ENCODE results near the gene ABCA13. TPM values are rescaled to one million over a fixed set of nuclear protein-coding genes. Genes with fewer than 3 reads are reported as not detected.

The ABCA13 gene
- total RNA-seq, 6 experiments from 2014 or later = 0.43 to 2.6 (median 0.84) TPM

DNA sequence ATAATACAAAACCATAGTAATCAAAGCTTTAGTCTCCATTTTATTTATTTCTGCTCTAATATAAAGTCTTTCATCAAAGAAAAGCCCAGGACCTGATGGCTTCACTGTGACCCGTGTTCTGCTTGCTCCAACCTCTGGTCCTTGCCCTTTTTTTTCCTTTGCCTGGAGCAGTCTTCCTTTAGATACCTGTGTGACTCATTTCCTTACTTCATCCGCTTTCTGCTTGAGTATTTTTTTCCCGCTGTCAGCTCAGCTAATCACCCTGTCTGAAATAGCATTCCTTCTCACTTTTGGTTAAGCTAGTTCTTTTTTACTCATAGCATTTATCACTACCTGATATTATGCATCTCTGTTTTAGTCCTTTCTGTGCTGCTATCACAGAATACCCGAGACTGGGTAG lies 194.8 kb downstream of the ABCA13 start:
- Histone ChIP-seq H3K4me3 (no peak overlapping the region), H3K9me3 (no peaks in the 10 kb centered on the region), H3K27me3 (no peaks in the 10 kb centered on the region), H3K36me3 (no peaks in the 10 kb centered on the region), H3K27ac (no peak overlapping the region), H3K4me1 (no peaks in the 10 kb centered on the region)
- ATAC-seq (no peak), DNase-seq (no peak)
- intact Hi-C loops (cut with DNase I) = no loop called here
- TF ChIP-seq, protein P1, sequence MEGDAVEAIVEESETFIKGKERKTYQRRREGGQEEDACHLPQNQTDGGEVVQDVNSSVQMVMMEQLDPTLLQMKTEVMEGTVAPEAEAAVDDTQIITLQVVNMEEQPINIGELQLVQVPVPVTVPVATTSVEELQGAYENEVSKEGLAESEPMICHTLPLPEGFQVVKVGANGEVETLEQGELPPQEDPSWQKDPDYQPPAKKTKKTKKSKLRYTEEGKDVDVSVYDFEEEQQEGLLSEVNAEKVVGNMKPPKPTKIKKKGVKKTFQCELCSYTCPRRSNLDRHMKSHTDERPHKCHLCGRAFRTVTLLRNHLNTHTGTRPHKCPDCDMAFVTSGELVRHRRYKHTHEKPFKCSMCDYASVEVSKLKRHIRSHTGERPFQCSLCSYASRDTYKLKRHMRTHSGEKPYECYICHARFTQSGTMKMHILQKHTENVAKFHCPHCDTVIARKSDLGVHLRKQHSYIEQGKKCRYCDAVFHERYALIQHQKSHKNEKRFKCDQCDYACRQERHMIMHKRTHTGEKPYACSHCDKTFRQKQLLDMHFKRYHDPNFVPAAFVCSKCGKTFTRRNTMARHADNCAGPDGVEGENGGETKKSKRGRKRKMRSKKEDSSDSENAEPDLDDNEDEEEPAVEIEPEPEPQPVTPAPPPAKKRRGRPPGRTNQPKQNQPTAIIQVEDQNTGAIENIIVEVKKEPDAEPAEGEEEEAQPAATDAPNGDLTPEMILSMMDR (IDR thresholded peaks at IDR 0.05) = no peak
- TF ChIP-seq POLR2A (IDR thresholded peaks at IDR 0.05) = no peak
- WGBS (ENCODE audit: insufficient coverage, low coverage, low lambda C conversion rate, missing lambda C conversion rate) = 43% methylated on average over 4 of the region's 4 CpGs

DNA sequence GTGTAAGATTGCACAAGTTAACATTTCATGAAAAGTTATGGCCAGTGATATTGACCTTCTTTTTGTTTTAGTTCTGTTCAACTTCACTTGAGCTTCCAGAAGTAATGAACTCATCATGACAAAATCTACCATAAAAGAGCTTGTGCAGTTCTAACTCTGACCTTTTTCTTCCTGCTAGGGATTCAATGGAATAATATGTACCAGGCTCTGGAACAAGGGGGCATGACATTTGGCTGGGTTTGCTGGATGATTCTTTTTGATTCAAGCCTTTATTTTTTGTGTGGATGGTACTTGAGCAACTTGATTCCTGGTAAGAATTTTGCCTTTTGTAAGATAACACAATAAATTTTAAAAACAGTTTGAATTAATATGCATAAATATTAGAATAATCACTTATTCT lies 205.0 kb downstream of the ABCA13 start:
- Histone ChIP-seq H3K9me3 (no peaks in the 10 kb centered on the region), H3K4me3 (no peak overlapping the region), H3K27ac (no peak overlapping the region), H3K36me3 (no peaks in the 10 kb centered on the region), H3K4me1 (no peaks in the 10 kb centered on the region), H3K27me3 (no peaks in the 10 kb centered on the region)
- ATAC-seq (no peak), DNase-seq (no peak)
- no peak for TF ChIP-seq POLR2A (IDR thresholded peaks at IDR 0.05)
- TF ChIP-seq, protein P1 (IDR thresholded peaks at IDR 0.05) = no peak
- intact Hi-C loops (cut with DNase I) = no loop called here

DNA sequence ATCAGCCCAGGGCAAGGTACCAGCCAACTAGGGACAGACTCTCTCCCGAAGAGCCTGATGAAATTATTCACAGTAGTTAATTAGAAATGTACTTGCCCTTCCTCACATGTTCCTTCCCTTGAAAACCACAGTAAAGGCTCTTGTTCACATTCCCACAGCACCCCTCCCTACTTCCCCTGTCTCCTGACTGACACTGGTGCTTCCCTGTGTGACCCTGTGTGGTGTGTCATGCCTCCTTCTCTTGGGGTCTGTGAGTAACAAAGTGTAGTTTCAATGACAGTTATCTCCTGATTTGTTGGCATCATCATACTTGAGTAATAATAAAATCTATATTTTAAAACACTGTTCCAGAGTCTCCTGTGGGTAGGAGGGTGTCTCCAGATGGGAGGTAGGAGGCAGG lies 209.7 kb downstream of the ABCA13 start:
- DNase-seq (no peak), ATAC-seq (no peak)
- 60% methylated on average over 1 of the region's 1 CpG for WGBS (ENCODE audit: insufficient coverage, low coverage, low lambda C conversion rate, missing lambda C conversion rate)
- intact Hi-C loops (cut with DNase I) = no loop called here
- Histone ChIP-seq H3K4me3 (no peak overlapping the region), H3K36me3 (no peaks in the 10 kb centered on the region), H3K4me1 (no peaks in the 10 kb centered on the region), H3K9me3 (no peaks in the 10 kb centered on the region), H3K27ac (no peak overlapping the region), H3K27me3 (no peaks in the 10 kb centered on the region)
- no peak for TF ChIP-seq POLR2A (IDR thresholded peaks at IDR 0.05)
- TF ChIP-seq, protein P1 (IDR thresholded peaks at IDR 0.05) = no peak

DNA sequence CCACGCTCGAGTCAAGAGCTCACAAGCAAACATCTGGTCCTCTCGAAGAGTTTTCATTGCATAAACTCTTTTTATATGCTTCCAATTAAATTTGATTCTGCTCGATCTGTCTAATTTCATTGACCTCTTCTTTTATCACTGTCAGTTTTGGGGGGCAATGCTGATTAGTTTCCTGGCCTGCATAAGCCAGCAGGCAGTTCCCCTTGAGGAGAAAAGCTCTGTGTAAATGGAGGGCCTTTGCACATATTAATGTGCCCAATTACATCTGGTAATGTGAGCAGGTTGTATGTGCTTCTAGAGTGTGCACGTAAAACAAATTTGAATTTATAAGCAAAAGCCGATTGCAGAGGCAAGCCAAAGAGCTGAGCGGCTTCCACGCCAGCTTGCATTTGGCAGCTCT lies 210.3 kb downstream of the ABCA13 start:
- Histone ChIP-seq H3K4me3 (no peak overlapping the region), H3K27ac (no peak overlapping the region), H3K27me3 (no peaks in the 10 kb centered on the region), H3K36me3 (no peaks in the 10 kb centered on the region), H3K4me1 (no peaks in the 10 kb centered on the region), H3K9me3 (no peaks in the 10 kb centered on the region)
- intact Hi-C loops (cut with DNase I) = no loop called here
- ATAC-seq (no peak), DNase-seq (no peak)
- TF ChIP-seq POLR2A (IDR thresholded peaks at IDR 0.05) = no peak
- TF ChIP-seq, protein P1 (IDR thresholded peaks at IDR 0.05) = no peak
- whole genome bisulfite sequencing (ENCODE audit: insufficient coverage, low coverage, low lambda C conversion rate, missing lambda C conversion rate) = 79% methylated on average over 8 of the region's 8 CpGs

DNA sequence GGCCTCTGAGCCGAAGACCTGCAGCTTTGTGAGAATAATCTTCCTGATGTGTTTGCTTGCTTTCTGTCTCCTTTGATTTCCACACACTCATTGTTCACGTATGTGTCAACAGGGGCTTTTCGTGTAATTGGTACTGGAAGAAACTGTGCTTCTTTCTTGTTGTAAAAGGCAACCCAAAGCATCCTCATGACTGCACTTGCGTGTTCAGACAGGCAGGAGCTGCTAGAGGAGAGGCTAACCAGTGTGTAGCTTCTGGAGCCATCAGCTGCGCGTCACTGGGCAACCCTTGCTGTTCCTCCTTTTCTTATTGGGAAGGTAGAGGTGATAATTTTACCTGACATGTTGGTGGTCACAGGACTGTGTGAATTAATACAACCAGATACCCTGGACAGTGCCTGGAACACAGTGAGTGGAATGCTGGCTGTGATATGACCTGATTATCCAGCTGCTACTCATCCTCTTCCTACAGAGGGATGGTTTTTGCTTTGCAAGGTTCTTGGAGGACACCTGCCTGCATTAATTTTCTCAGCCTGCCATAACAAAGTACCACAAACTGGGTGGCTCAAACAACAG lies 213.0 kb downstream of the ABCA13 start:
- Histone ChIP-seq H3K36me3 (no peaks in the 10 kb centered on the region), H3K27me3 (no peaks in the 10 kb centered on the region), H3K4me3 (no peak overlapping the region), H3K9me3 (no peaks in the 10 kb centered on the region), H3K27ac (no peak overlapping the region), H3K4me1 (peaks cover 0 to under 1% (median 0%) of the 10 kb centered on the region in 4 donors)
- TF ChIP-seq POLR2A (IDR thresholded peaks at IDR 0.05) = no peak
- TF ChIP-seq, protein P1 (IDR thresholded peaks at IDR 0.05) = no peak
- WGBS (ENCODE audit: insufficient coverage, low coverage, low lambda C conversion rate, missing lambda C conversion rate) = 63% methylated on average over 6 of the region's 6 CpGs
- intact Hi-C loops (cut with DNase I) = no loop called here
- no peak for ATAC-seq
- no peak for DNase-seq

Measured in right lobe of liver (tissue), 6 donors.